DOHH2 (cell line): ENCODE data around the gene PLA2G6.

ENCODE experiments used
- EZH2phosphoT487 ChIP-seq: fragments of 200-600 bp; sonication (generic); IDR thresholded peaks from 2 replicates; pipeline ENCODE4 v1.6.1; 2017; ENCODE audit warnings: borderline replicate concordance, mild to moderate bottlenecking, antibody characterized with exemption, low read length, moderate library complexity, mixed read lengths
- TF ChIP-seq, protein P1 (sequence below): fragments of 200-600 bp; sonication (generic); IDR thresholded peaks from one replicate; pipeline ENCODE4 v1.5.1; 2014; ENCODE audit warnings: antibody characterized with exemption, mild to moderate bottlenecking, low read depth, low read length; ENCODE audit not compliant: poor library complexity, severe bottlenecking

DNA sequence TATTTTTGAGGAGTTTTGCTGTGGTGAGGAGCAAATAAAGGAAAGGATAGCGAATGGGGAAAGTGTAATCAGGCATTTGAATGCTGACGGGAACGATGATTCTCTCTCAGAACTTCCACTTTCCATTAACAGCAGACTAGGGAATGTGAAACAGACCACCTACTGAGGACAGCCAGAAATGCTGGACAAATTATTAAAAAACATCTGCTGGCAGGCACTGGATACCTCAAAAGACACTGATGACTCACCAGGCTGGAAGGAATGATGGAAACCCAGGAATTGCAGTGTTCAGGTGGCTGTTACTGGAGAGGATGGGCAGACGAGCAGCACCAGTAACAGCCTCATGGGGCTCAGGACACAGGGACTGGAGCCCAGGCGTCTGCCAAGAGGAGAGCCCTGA is 33.4 kb downstream of the PLA2G6 start:
- TF ChIP-seq, protein P1, sequence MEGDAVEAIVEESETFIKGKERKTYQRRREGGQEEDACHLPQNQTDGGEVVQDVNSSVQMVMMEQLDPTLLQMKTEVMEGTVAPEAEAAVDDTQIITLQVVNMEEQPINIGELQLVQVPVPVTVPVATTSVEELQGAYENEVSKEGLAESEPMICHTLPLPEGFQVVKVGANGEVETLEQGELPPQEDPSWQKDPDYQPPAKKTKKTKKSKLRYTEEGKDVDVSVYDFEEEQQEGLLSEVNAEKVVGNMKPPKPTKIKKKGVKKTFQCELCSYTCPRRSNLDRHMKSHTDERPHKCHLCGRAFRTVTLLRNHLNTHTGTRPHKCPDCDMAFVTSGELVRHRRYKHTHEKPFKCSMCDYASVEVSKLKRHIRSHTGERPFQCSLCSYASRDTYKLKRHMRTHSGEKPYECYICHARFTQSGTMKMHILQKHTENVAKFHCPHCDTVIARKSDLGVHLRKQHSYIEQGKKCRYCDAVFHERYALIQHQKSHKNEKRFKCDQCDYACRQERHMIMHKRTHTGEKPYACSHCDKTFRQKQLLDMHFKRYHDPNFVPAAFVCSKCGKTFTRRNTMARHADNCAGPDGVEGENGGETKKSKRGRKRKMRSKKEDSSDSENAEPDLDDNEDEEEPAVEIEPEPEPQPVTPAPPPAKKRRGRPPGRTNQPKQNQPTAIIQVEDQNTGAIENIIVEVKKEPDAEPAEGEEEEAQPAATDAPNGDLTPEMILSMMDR: no peak
- no peak for TF ChIP-seq EZH2phosphoT487
